K562 (cell line): ENCODE measurements around the gene LYPLA2. TPM values are rescaled to one million over a fixed set of nuclear protein-coding genes. Genes with fewer than 3 reads are reported as not detected.

Source experiments
- ATAC-seq: fragments of 200-7000 bp; cut with Tn5 transposase; 3 replicates; pipeline ENCODE4 v1.9.1; 2020; ENCODE audit warnings: moderate library complexity
- BruUV-seq: library from RNA; stranded (reverse); fragments of 400-500 nt; replicated peaks from 2 replicates; lab custom pipeline; 2021; lab: Mats Ljungman, UMichigan
- CTCF ChIA-PET: fragments of 300-600 bp; formaldehyde crosslinking; extraction: SDS; loops from one replicate; lab custom pipeline; 2021; ENCODE audit warnings: low intra/inter-chr PET ratio; lab: Yijun Ruan, JAX
- POLR2A ChIA-PET: fragments of 300-600, 350-650 bp; sonication (Branson Sonifier 250); formaldehyde crosslinking; extraction: SDS; loops from one replicate; lab custom pipeline; 2021; ENCODE audit warnings: antibody characterized with exemption, inconsistent platforms; lab: Yijun Ruan, JAX
- DNase-seq, 4 experiments: peaks; one replicate each; pipeline versions ENCODE4 v3.0.0 to v3.0.0-alpha.2; 2011 to 2018; ENCODE audit warnings: low spot score in 3 of 4, mixed read lengths in 3 of 4; ENCODE audit errors: extremely low read depth in 1 of 4
- FAIRE-seq: peaks from 2 replicates; lab custom pipeline; 2011; peaks lifted over from hg19 to GRCh38; lab: Jason Lieb, UNC
- H2AFZ ChIP-seq: 2 replicates; pipeline ENCODE4 v1.6.0; 2011; ENCODE audit warnings: low read depth, low read length, control low read depth, inconsistent platforms
- H3K27ac ChIP-seq: fragments of 200-600 bp; 3 replicates; pipeline ENCODE4 v1.8.0; 2011; ENCODE audit warnings: low read depth, mild to moderate bottlenecking, control low read depth, inconsistent platforms, low read length, moderate library complexity, mixed read lengths; ENCODE audit errors: extremely low read depth
- H3K27me3 ChIP-seq, 2 experiments: fragments of 300-600 bp in 1 of 2; 2 replicates in 1 of 2; 3 replicates in 1 of 2; pipeline versions ENCODE4 v1.6.0 to v1.8.0; 2011; ENCODE audit warnings: inconsistent platforms in 2 of 2, low read length in 2 of 2, mild to moderate bottlenecking in 1 of 2, mixed read lengths in 1 of 2, moderate library complexity in 1 of 2; ENCODE audit not compliant: control insufficient read depth in 2 of 2, insufficient read depth in 2 of 2
- H3K36me3 ChIP-seq: fragments of 300-600 bp; 3 replicates; pipeline ENCODE4 v1.8.0; 2011; ENCODE audit warnings: mild to moderate bottlenecking, low read length, inconsistent platforms; ENCODE audit not compliant: control insufficient read depth, insufficient read depth
- H3K4me1 ChIP-seq, 2 experiments: fragments of 200-600 bp in 1 of 2; replicated peaks in 1 of 2; 2 replicates in 1 of 2; 3 replicates in 1 of 2; pipeline versions ENCODE4 v1.5.1 to v1.8.0; 2011; ENCODE audit warnings: inconsistent platforms in 2 of 2, low read length in 2 of 2, mild to moderate bottlenecking in 1 of 2, mixed read lengths in 1 of 2, moderate library complexity in 1 of 2; ENCODE audit not compliant: control insufficient read depth in 2 of 2, insufficient read depth in 2 of 2
- H3K4me2 ChIP-seq: 2 replicates; pipeline ENCODE4 v1.6.1; 2011; ENCODE audit warnings: low read length, control low read depth, inconsistent platforms, mixed read lengths; ENCODE audit not compliant: insufficient read depth
- H3K4me3 ChIP-seq: fragments of 200-600 bp; sonication (generic), shearing (Covaris generic); 2 replicates; pipeline ENCODE4 v1.5.1; 2016; ENCODE audit warnings: control low read depth, inconsistent platforms
- H3K79me2 ChIP-seq: fragments of 200-600 bp; 3 replicates; pipeline ENCODE4 v1.8.0; 2011; ENCODE audit warnings: low read length, inconsistent platforms; ENCODE audit not compliant: control insufficient read depth, insufficient read depth
- H3K9ac ChIP-seq, 2 experiments: 2 replicates each; pipeline versions ENCODE4 v1.6.0 to v1.6.1; 2011; ENCODE audit warnings: low read depth in 2 of 2, low read length in 2 of 2, control low read depth in 1 of 2, inconsistent platforms in 1 of 2, mild to moderate bottlenecking in 1 of 2, mixed read lengths in 1 of 2; ENCODE audit not compliant: insufficient read depth in 1 of 2
- H3K9me1 ChIP-seq: one replicate; pipeline ENCODE4 v1.6.0; 2011; ENCODE audit warnings: inconsistent platforms, mild to moderate bottlenecking, low read length, moderate library complexity; ENCODE audit not compliant: control insufficient read depth, insufficient read depth
- H3K9me3 ChIP-seq: replicated peaks from 2 replicates; pipeline ENCODE4 v1.5.1; 2011; ENCODE audit warnings: low read depth, low read length, inconsistent platforms; ENCODE audit not compliant: control insufficient read depth, insufficient read depth
- H4K20me1 ChIP-seq: replicated peaks from 2 replicates; pipeline ENCODE4 v1.6.1; 2011; ENCODE audit warnings: low read length, inconsistent platforms, mixed read lengths; ENCODE audit not compliant: control insufficient read depth, insufficient read depth
- BCL6 ChIP-seq: fragments of 250-450 bp; sonication (Bioruptor Pico); IDR thresholded peaks from 2 replicates; pipeline ENCODE4 v1.4.0; 2020
- BCOR ChIP-seq: fragments of 450-650 bp; IDR thresholded peaks from 2 replicates; pipeline ENCODE4 v1.6.1; 2016
- C11orf30 ChIP-seq: fragments of 450-650 bp; IDR thresholded peaks from 2 replicates; pipeline ENCODE4 v1.6.1; 2016; ENCODE audit warnings: low read depth, mild to moderate bottlenecking
- CUX1 ChIP-seq: fragments of 200-800 bp; sonication (Bioruptor generic); IDR thresholded peaks from 2 replicates; pipeline ENCODE4 v1.6.1; 2016; ENCODE audit warnings: missing genetic modification characterization, missing compliant biosample characterization
- CXXC5 ChIP-seq: fragments of 250-450 bp; sonication (Bioruptor Pico); IDR thresholded peaks from 2 replicates; pipeline ENCODE4 v1.8.0; 2022; ENCODE audit warnings: inconsistent platforms, mild to moderate bottlenecking, moderate library complexity
- FOXA1 ChIP-seq: fragments of 450-650 bp; IDR thresholded peaks from 2 replicates; pipeline ENCODE4 v1.6.1; 2016; ENCODE audit warnings: mild to moderate bottlenecking, borderline replicate concordance
- FOXP4 ChIP-seq: sonication (generic); formaldehyde crosslinking; IDR thresholded peaks from 2 replicates; pipeline ENCODE4 v1.8.0; 2022; ENCODE audit warnings: mild to moderate bottlenecking, missing genetic modification reagents, borderline replicate concordance
- HOXB6 ChIP-seq: fragments of 250-450 bp; sonication (Bioruptor Pico); IDR thresholded peaks from 2 replicates; pipeline ENCODE4 v1.5.1; 2022; ENCODE audit warnings: mild to moderate bottlenecking, borderline replicate concordance
- NFE2 ChIP-seq: IDR thresholded peaks from 2 replicates; pipeline ENCODE4 v1.6.1; 2014; ENCODE audit warnings: antibody characterized with exemption, low read depth
- NFIC ChIP-seq: fragments of 450-650 bp; IDR thresholded peaks from 2 replicates; pipeline ENCODE4 v1.6.1; 2017; ENCODE audit warnings: mild to moderate bottlenecking, inconsistent platforms
- NR0B1 ChIP-seq: fragments of 450-650 bp; IDR thresholded peaks from one replicate; pipeline ENCODE4 v1.6.1; 2018; ENCODE audit warnings: mild to moderate bottlenecking, moderate library complexity; ENCODE audit not compliant: partially characterized antibody
- NR2F6 ChIP-seq: fragments of 450-650 bp; formaldehyde crosslinking; IDR thresholded peaks from 2 replicates; pipeline ENCODE4 v1.4.0; 2020; ENCODE audit warnings: mild to moderate bottlenecking
- RBM15 ChIP-seq: fragments of 200-400 bp; formaldehyde crosslinking; IDR thresholded peaks from 2 replicates; pipeline ENCODE4 v1.6.1; 2018; ENCODE audit warnings: mild to moderate bottlenecking, low read length, moderate library complexity; ENCODE audit not compliant: insufficient read depth
- ZC3H4 ChIP-seq: sonication (generic); formaldehyde crosslinking; IDR thresholded peaks from 2 replicates; pipeline ENCODE4 v1.9.0; 2021; ENCODE audit warnings: missing genetic modification reagents, borderline replicate concordance
- ZNF146 ChIP-seq: IDR thresholded peaks from one replicate; pipeline ENCODE4 v1.6.1; 2018; ENCODE audit warnings: missing compliant biosample characterization; ENCODE audit not compliant: unreplicated experiment
- ZNF175 ChIP-seq: fragments of 200-800 bp; sonication (Bioruptor generic); IDR thresholded peaks from 2 replicates; pipeline ENCODE4 v1.6.1; 2016; ENCODE audit warnings: low read depth, mild to moderate bottlenecking, missing genetic modification characterization, missing compliant biosample characterization
- WGBS: fragments of 100-300 bp; shearing (Covaris generic); methylation state at CpG from one replicate; pipeline ENCODE4 v1.1.6; 2016; ENCODE audit warnings: low coverage, mixed read lengths; ENCODE audit not compliant: insufficient coverage; ENCODE audit errors: missing lambda C conversion rate; 5-methylcytosine and 5-hydroxymethylcytosine counted together
- in situ Hi-C: fragments of 300-500 bp; cut with MboI; formaldehyde crosslinking; loops from 4 replicates; pipeline ENCODE4 v1.15.0; 2018; ENCODE audit warnings: inconsistent platforms, mixed read lengths
- intact Hi-C: fragments of 100-400 bp; cut with micrococcal nuclease; formaldehyde crosslinking; loops from 2 replicates; pipeline ENCODE4 v1.14.2; 2022
- polyA plus RNA-seq, 8 experiments: library from polyadenylated mRNA; depleted of rRNA in 4 of 8; stranded (reverse) in 5 of 8; unstranded in 3 of 8; fragments of >200 nt; fragmentation: Nextera tagmentation in 2 of 8; fragmentation: Illumina TruSeq in 1 of 8; extraction: Ambion mirVana in 2 of 8; extraction: Trizol in 1 of 8; gene quantifications; 2 replicates each; pipeline versions ENCODE4 v1.2.1 to v1.2.3, GENCODE V29; 2011 to 2014; ENCODE audit warnings: inconsistent platforms in 1 of 8, missing spikeins in 1 of 8
- total RNA-seq, 7 experiments: library from RNA; depleted of rRNA in 6 of 7; stranded (reverse); fragments of >200 nt in 6 of 7; fragmentation: Illumina TruSeq in 2 of 7; extraction: Trizol in 2 of 7; gene quantifications; 2 replicates each; pipeline versions ENCODE4 v1.2.1 to v1.2.3, GENCODE V29; 2011 to 2021; ENCODE audit warnings: low replicate concordance in 1 of 7

LYPLA2 gene
- total and polyA plus RNA-seq, 9 of the 15 experiments (the other 6 are each of a cell fraction or from before 2014, with no cell fraction given) = 3.9 to 128 (median 60.1) TPM

GRCh38 chr1:23805025-23805424, 14.1 kb downstream of the LYPLA2 start:
- ChIA-PET POLR2A (interaction anchor here (0.9 to 1.3 kb wide), 5 partner anchors 11 to 113 kb away, joined by 3 read pairs; no protein-coding TSS in a partner anchor), CTCF (interaction anchor here (0.5 kb wide), 1 partner anchor 90 kb away, joined by 3 read pairs; no protein-coding TSS in a partner anchor)
- intact Hi-C loops (no loop called here), in situ Hi-C loops (loop anchor here (5.0 kb wide), 1 partner anchor 102 kb away; no protein-coding TSS in a partner anchor)
- H3K4me3 ChIP-seq = no peak overlapping the region
- H3K9me1 ChIP-seq = no peaks in the 10 kb centered on the region
- FAIRE-seq = no peak
- peaks cover 22 to 23% of the 10 kb centered on the region in 2 experiments for H3K4me1 ChIP-seq
- no peak for ATAC-seq
- no peak overlapping the region for H3K4me2 ChIP-seq
- H3K27ac ChIP-seq = no peak overlapping the region
- no peaks in the 10 kb centered on the region; the same call in 2 of the 3 replicates for H3K36me3 ChIP-seq
- H3K27me3 ChIP-seq = no peaks in the 10 kb centered on the region
- no peaks in the 10 kb centered on the region for H4K20me1 ChIP-seq
- WGBS = 43% methylated on average over 2 of the region's 2 CpGs
- no peaks in the 10 kb centered on the region for H3K9me3 ChIP-seq
- H2AFZ ChIP-seq = no peak overlapping the region
- H3K9ac ChIP-seq = no peak overlapping the region
- no peak for DNase-seq
- peaks cover 10% of the 10 kb centered on the region for H3K79me2 ChIP-seq
- no TSS peak for BruUV-seq
- TF ChIP-seq NFE2 = no peak
- no peak for TF ChIP-seq CUX1 (CRISPR knock-in tag)
- no peak for TF ChIP-seq RBM15
- TF ChIP-seq ZNF146 (CRISPR knock-in tag) = no peak
- no peak for TF ChIP-seq HOXB6 (CRISPR knock-in tag)
- no peak for TF ChIP-seq FOXA1
- no peak for TF ChIP-seq NFIC
- no peak for TF ChIP-seq ZC3H4 (CRISPR knock-in tag)
- no peak for TF ChIP-seq ZNF175 (CRISPR knock-in tag)
- TF ChIP-seq BCL6 = no peak
- TF ChIP-seq NR0B1 = no peak
- TF ChIP-seq BCOR = no peak
- no peak for TF ChIP-seq NR2F6 (CRISPR knock-in tag)
- TF ChIP-seq C11orf30 = no peak
- TF ChIP-seq CXXC5 = no peak
- no peak for TF ChIP-seq FOXP4 (CRISPR knock-in tag)
